Measurements from ENCODE around the gene EIF2D. TPM values are rescaled to one million over a fixed set of nuclear protein-coding genes. Genes with fewer than 3 reads are reported as not detected.

Gene EIF2D
- total and polyA plus RNA-seq, 9 of the 15 experiments (the other 6 are each of a cell fraction or from before 2014, with no cell fraction given), result 81.1 to 138 (median 93.9) TPM

GRCh38 chr1:206557636-206558473 lies 54.4 kb downstream of the EIF2D start (continued):
- peak; percentile 81 for TF ChIP-seq MGA (IDR thresholded peaks at IDR 0.05)
- peak in 1 of 2 experiments; percentile 54 for TF ChIP-seq E2F6 (IDR thresholded peaks at IDR 0.05; ENCODE audit: borderline replicate concordance in 1 of 2, extremely low read depth in 1 of 2, insufficient read depth in 1 of 2, insufficient read length in 1 of 2, low read depth in 1 of 2, low read length in 1 of 2, poor library complexity in 1 of 2, severe bottlenecking in 1 of 2)
- TF ChIP-seq SIN3A (IDR thresholded peaks at IDR 0.05; ENCODE audit: borderline replicate concordance in 2 of 2, control insufficient read depth in 1 of 2, low read depth in 2 of 2, low read length in 2 of 2), result peak in 1 of 2 experiments; percentile 33; a peak in 1 of 4 replicates
- no peak for TF ChIP-seq ID3 (CRISPR knock-in tag; IDR thresholded peaks at IDR 0.05)
- TF ChIP-seq ID3 (tag; IDR thresholded peaks at IDR 0.05), result peak; percentile 17; the same call in 1 of the 2 replicates
- peak; percentile 69; the same call in 1 of the 2 replicates for TF ChIP-seq FOXK1 (CRISPR knock-in tag; IDR thresholded peaks at IDR 0.05; ENCODE audit: borderline replicate concordance)
